HG03025 (cell line): ENCODE results near the gene SPTLC1.
"Not testable (repeated sequence)": the region's sequence is repeated elsewhere in the genome, so short reads cannot be mapped to it uniquely, and the experiment has no call there.

Source experiments
- ATAC-seq: cut with Tn5 transposase; IDR thresholded peaks from one replicate; pipeline ENCODE4 v1.9.1; 2021; ENCODE audit warnings: mild to moderate bottlenecking, moderate library complexity; ENCODE audit not compliant: unreplicated experiment, low FRiP score

Gene SPTLC1

GRCh38 chr9:92115071-92115858 lies at the start of gene SPTLC1:
Gene SPTLC1 (minus strand): TSS chr9:92115413. CDS start chr9:92115370, 43 bp downstream.
- peak; percentile 87 for ATAC-seq

GRCh38 chr9:92164975-92165374 lies 49.8 kb upstream of the SPTLC1 start:
- ATAC-seq = no peak

- ATAC-seq = no peak
Measured at GRCh38 chr9:92164490-92164889, 49.3 kb upstream of the SPTLC1 start.

- ATAC-seq = no peak
Measured at GRCh38 chr9:92163276-92163675, 48.1 kb upstream of the SPTLC1 start.

- no peak for ATAC-seq
Measured at GRCh38 chr9:92160786-92161185, 45.6 kb upstream of the SPTLC1 start.

- ATAC-seq = no peak
Measured at GRCh38 chr9:92159058-92159457, 43.8 kb upstream of the SPTLC1 start.

GRCh38 chr9:92158097-92158601 lies 42.9 kb upstream of the SPTLC1 start:
- ATAC-seq = no peak

GRCh38 chr9:92155736-92156135 lies 40.5 kb upstream of the SPTLC1 start:
- not testable (repeated sequence) for ATAC-seq

GRCh38 chr9:92155221-92155620 lies 40.0 kb upstream of the SPTLC1 start:
- ATAC-seq = no peak

GRCh38 chr9:92153466-92154415 lies 38.5 kb upstream of the SPTLC1 start:
- not testable (repeated sequence) for ATAC-seq

GRCh38 chr9:92151691-92152393 lies 36.6 kb upstream of the SPTLC1 start:
- ATAC-seq = no peak

GRCh38 chr9:92150501-92151470 lies 35.6 kb upstream of the SPTLC1 start:
- not testable (repeated sequence) for ATAC-seq

GRCh38 chr9:92147852-92148180 lies 32.6 kb upstream of the SPTLC1 start:
- ATAC-seq = no peak

GRCh38 chr9:92147030-92147851 lies 32.0 kb upstream of the SPTLC1 start:
- no peak for ATAC-seq

- no peak for ATAC-seq
Measured at GRCh38 chr9:92146610-92147009, 31.4 kb upstream of the SPTLC1 start.

GRCh38 chr9:92145784-92146183 lies 30.6 kb upstream of the SPTLC1 start:
- ATAC-seq = not testable (repeated sequence)

- ATAC-seq = no peak
Measured at GRCh38 chr9:92142329-92142728, 27.1 kb upstream of the SPTLC1 start.
